ENCODE measurements around the gene SORL1.

- peak; percentile 34 to 44 (median 40) for TF ChIP-seq CTCF (IDR thresholded peaks at IDR 0.05)
- no peak for TF ChIP-seq POLR2AphosphoS5 (IDR thresholded peaks at IDR 0.05)
- no peak for TF ChIP-seq POLR2A (IDR thresholded peaks at IDR 0.05; ENCODE audit: low read depth)
Observed at GRCh38 chr11:121652971-121653370, 200.9 kb downstream of the SORL1 start.
